IMR-90 (cell line): ENCODE results near the gene LANCL1.

Experiments
- CEBPB ChIP-seq: IDR thresholded peaks from 2 replicates; pipeline ENCODE4 v1.6.1; 2012; ENCODE audit warnings: low read depth, low read length, improper control_type of control experiment
- CHD1 ChIP-seq: IDR thresholded peaks from 2 replicates; pipeline ENCODE4 v1.6.1; 2012; ENCODE audit warnings: low read depth, low read length, improper control_type of control experiment
- CTCF ChIP-seq: conservative IDR thresholded peaks from 2 replicates; pipeline ENCODE4 v1.5.1; 2012; ENCODE audit warnings: mild to moderate bottlenecking, low read depth, low read length, improper control_type of control experiment
- ELK1 ChIP-seq: fragments of 150-350 bp; IDR thresholded peaks from 2 replicates; pipeline ENCODE4 v1.6.1; 2016; ENCODE audit warnings: low read depth, mild to moderate bottlenecking, low read length, moderate library complexity, borderline replicate concordance
- FOS ChIP-seq: fragments of 150-350 bp; IDR thresholded peaks from 2 replicates; pipeline ENCODE4 v1.6.1; 2016; ENCODE audit warnings: low read depth, low read length
- POLR2A ChIP-seq: IDR thresholded peaks from 2 replicates; pipeline ENCODE4 v1.6.1; 2012; ENCODE audit warnings: mild to moderate bottlenecking, low read depth, low read length
- RAD21 ChIP-seq: IDR thresholded peaks from 2 replicates; pipeline ENCODE4 v1.6.1; 2012; ENCODE audit warnings: low read length, improper control_type of control experiment
- RFX5 ChIP-seq: IDR thresholded peaks from 2 replicates; pipeline ENCODE4 v1.8.0; 2012; ENCODE audit warnings: low read depth, mild to moderate bottlenecking, low read length, moderate library complexity
- SMC3 ChIP-seq: fragments of 150-350 bp; IDR thresholded peaks from 2 replicates; pipeline ENCODE4 v1.6.1; 2016; ENCODE audit warnings: low read depth, mild to moderate bottlenecking, antibody characterized with exemption, low read length, moderate library complexity
- USF2 ChIP-seq: fragments of 150-350 bp; IDR thresholded peaks from 2 replicates; pipeline ENCODE4 v1.6.1; 2017; ENCODE audit warnings: mild to moderate bottlenecking, antibody characterized with exemption, low read length, low read depth

- TF ChIP-seq SMC3 (no peak), USF2 (no peak), RAD21 (no peak), ELK1 (no peak), CTCF (no peak), CEBPB (no peak), CHD1 (no peak), POLR2A (no peak), RFX5 (no peak), FOS (no peak)
Measured at GRCh38 chr2:210421916-210422315, 54.6 kb downstream of the LANCL1 start.
